Measurements from ENCODE around the gene PIK3CA. TPM values are rescaled to one million over a fixed set of nuclear protein-coding genes. Genes with fewer than 3 reads are reported as not detected.
"Not testable (repeated sequence)": the region's sequence is repeated elsewhere in the genome, so short reads cannot be mapped to it uniquely, and the experiment has no call there.

The PIK3CA gene
- total and polyA plus RNA-seq, 3 donors from 2014 or later = 11.2 to 27.1 (median 20.8) TPM

GRCh38 chr3:179107617-179108016 lies 40.5 kb upstream of the PIK3CA start:
- Histone ChIP-seq H3K4me3 (no peak overlapping the region), H3K36me3 (ENCODE audit: low read depth, missing control alignments) (no peaks in the 10 kb centered on the region), H3K27ac (no peak overlapping the region), H3K27me3 (no peaks in the 10 kb centered on the region), H3K9me3 (no peaks in the 10 kb centered on the region), H3K4me1 (no peaks in the 10 kb centered on the region)
- intact Hi-C loops (cut with DNase I; ENCODE audit: low total_unique reads) = no loop called here
- no peak for DNase-seq
- TF ChIP-seq, protein P1, sequence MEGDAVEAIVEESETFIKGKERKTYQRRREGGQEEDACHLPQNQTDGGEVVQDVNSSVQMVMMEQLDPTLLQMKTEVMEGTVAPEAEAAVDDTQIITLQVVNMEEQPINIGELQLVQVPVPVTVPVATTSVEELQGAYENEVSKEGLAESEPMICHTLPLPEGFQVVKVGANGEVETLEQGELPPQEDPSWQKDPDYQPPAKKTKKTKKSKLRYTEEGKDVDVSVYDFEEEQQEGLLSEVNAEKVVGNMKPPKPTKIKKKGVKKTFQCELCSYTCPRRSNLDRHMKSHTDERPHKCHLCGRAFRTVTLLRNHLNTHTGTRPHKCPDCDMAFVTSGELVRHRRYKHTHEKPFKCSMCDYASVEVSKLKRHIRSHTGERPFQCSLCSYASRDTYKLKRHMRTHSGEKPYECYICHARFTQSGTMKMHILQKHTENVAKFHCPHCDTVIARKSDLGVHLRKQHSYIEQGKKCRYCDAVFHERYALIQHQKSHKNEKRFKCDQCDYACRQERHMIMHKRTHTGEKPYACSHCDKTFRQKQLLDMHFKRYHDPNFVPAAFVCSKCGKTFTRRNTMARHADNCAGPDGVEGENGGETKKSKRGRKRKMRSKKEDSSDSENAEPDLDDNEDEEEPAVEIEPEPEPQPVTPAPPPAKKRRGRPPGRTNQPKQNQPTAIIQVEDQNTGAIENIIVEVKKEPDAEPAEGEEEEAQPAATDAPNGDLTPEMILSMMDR (IDR thresholded peaks at IDR 0.05) = no peak
- no peak for TF ChIP-seq POLR2A (IDR thresholded peaks at IDR 0.05)
- WGBS, 2 donors = 86 to 87% methylated on average over 3 of the region's 3 CpGs

GRCh38 chr3:179108086-179108485 lies 40.1 kb upstream of the PIK3CA start:
- DNase-seq = no peak
- H3K4me3 ChIP-seq = no peak overlapping the region
- WGBS, 2 donors = 69 to 76% methylated on average over 1 of the region's 1 CpG
- no peaks in the 10 kb centered on the region for H3K4me1 ChIP-seq
- no peaks in the 10 kb centered on the region for H3K9me3 ChIP-seq
- no peaks in the 10 kb centered on the region for H3K36me3 ChIP-seq (ENCODE audit: low read depth, missing control alignments)
- no peak for TF ChIP-seq POLR2A (IDR thresholded peaks at IDR 0.05)
- TF ChIP-seq, protein P1 (IDR thresholded peaks at IDR 0.05) = no peak
- no peaks in the 10 kb centered on the region for H3K27me3 ChIP-seq
- intact Hi-C loops (cut with DNase I; ENCODE audit: low total_unique reads) = no loop called here
- H3K27ac ChIP-seq = no peak overlapping the region

GRCh38 chr3:179113903-179114302 lies 34.3 kb upstream of the PIK3CA start:
- Histone ChIP-seq H3K27ac (no peak overlapping the region), H3K36me3 (ENCODE audit: low read depth, missing control alignments) (no peaks in the 10 kb centered on the region), H3K4me1 (no peaks in the 10 kb centered on the region), H3K9me3 (no peaks in the 10 kb centered on the region), H3K4me3 (no peak overlapping the region), H3K27me3 (no peaks in the 10 kb centered on the region)
- 65 to 75% methylated on average over 2 of the region's 2 CpGs for WGBS, 2 donors
- TF ChIP-seq, protein P1 (IDR thresholded peaks at IDR 0.05) = no peak
- TF ChIP-seq POLR2A (IDR thresholded peaks at IDR 0.05) = no peak
- intact Hi-C loops (cut with DNase I; ENCODE audit: low total_unique reads) = no loop called here
- DNase-seq = no peak

- H3K36me3 ChIP-seq (ENCODE audit: low read depth, missing control alignments); H3K27me3 ChIP-seq; intact Hi-C loops (cut with DNase I; ENCODE audit: low total_unique reads); H3K9me3 ChIP-seq; H3K4me3 ChIP-seq; DNase-seq; H3K4me1 ChIP-seq; H3K27ac ChIP-seq: not testable (repeated sequence)
- WGBS, 2 donors = 38 to 41% methylated on average over 1 of the region's 1 CpG
Observed at GRCh38 chr3:179115444-179115843, 32.7 kb upstream of the PIK3CA start.

GRCh38 chr3:179116816-179117215 lies 31.3 kb upstream of the PIK3CA start:
- intact Hi-C loops (cut with DNase I; ENCODE audit: low total_unique reads) = no loop called here
- H3K27me3 ChIP-seq = no peaks in the 10 kb centered on the region
- no peak for DNase-seq
- WGBS, 2 donors = 68 to 73% methylated on average over 2 of the region's 2 CpGs
- H3K27ac ChIP-seq = no peak overlapping the region
- H3K4me3 ChIP-seq = no peak overlapping the region
- TF ChIP-seq, protein P1 (IDR thresholded peaks at IDR 0.05) = no peak
- TF ChIP-seq POLR2A (IDR thresholded peaks at IDR 0.05) = no peak
- no peaks in the 10 kb centered on the region for H3K4me1 ChIP-seq
- H3K9me3 ChIP-seq = no peaks in the 10 kb centered on the region
- no peaks in the 10 kb centered on the region for H3K36me3 ChIP-seq (ENCODE audit: low read depth, missing control alignments)

DNA sequence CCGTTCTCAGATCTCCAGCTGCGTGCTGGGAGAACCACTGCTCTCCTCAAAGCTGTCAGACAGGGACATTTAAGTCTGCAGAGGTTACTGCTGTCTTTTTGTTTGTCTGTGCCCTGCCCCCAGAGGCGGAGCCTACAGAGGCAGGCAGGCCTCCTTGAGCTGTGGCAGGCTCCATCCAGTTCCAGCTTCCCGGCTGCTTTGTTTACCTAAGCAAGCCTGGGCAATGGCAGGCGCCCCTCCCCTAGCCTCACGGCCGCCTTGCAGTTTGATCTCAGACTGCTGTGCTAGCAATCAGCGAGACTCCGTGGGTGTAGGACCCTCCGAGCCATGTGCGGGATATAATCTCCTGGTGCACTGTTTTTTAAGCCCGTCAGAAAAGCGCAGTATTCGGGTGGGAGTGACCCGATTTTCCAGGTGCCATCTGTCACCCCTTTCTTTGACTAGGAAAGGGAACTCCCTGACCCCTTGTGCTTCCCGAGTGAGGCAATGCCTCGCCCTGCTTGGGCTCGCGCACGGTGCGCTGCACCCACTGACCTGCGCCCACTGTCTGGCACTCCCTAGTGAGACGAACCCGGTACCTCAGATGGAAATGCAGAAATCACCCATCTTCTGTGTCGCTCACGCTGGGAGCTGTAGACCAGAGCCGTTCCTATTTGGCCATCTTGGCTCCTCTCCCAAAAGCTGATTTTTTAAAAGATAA lies 15.8 kb upstream of the PIK3CA start:
- H3K27ac ChIP-seq; H3K27me3 ChIP-seq; H3K4me3 ChIP-seq; H3K4me1 ChIP-seq; intact Hi-C loops (cut with DNase I; ENCODE audit: low total_unique reads); H3K9me3 ChIP-seq; DNase-seq; H3K36me3 ChIP-seq (ENCODE audit: low read depth, missing control alignments): not testable (repeated sequence)
- 95% methylated on average over 21 to 27 of the region's 27 CpGs for WGBS, 2 donors

Data from testis (tissue), 3 donors.